Hippocampal formation (tissue), 2 donors: ENCODE data around the gene C12orf54.
A peak's percentile ranks its signal among the peaks of the same experiment; 100 is the strongest.
"Not testable (repeated sequence)": the region's sequence is repeated elsewhere in the genome, so short reads cannot be mapped to it uniquely, and the experiment has no call there.

Source experiments
- DNase-seq, 2 donors: peaks; one replicate each; lab custom pipeline; 2025; lab: John Stamatoyannopoulos, UW

Gene C12orf54

DNA sequence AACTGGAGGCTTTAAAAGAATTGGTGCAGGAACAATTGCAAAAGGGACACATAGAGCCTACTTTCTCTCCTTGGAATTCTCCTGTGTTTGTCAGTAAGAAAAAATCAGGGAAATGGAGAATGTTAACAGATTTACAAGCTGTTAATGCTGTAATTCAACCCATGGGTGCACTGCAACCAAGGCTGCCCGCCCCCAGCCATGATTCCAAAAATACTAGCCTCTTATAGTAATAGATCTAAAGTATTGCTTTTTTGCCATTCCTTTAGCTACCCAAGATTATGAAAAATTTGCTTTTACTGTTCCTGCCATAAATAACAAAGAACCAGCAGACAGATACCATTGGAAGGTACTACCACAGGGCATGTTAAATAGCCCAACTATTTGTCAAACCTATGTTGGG lies 27.8 kb downstream of the C12orf54 start:
- DNase-seq, result no peak

DNA sequence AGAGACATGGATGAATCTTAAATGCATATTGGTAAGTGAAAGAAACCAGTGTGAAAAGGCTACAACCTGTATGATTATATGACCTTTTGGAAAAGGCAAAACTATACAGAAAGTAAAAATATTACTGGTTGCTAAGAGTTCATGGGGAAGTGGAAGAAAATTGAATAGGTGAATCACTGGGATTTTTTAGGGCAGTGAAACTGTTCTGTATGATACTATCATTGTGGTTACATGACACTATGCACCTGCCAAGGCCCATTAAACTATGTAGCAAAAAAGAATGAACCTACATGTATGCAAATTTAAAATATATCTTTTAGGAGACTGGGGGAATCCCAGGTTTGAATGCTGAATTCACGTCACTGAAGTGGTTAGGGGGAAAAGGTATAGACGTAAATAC lies 30.6 kb downstream of the C12orf54 start:
- DNase-seq, result no peak

DNA sequence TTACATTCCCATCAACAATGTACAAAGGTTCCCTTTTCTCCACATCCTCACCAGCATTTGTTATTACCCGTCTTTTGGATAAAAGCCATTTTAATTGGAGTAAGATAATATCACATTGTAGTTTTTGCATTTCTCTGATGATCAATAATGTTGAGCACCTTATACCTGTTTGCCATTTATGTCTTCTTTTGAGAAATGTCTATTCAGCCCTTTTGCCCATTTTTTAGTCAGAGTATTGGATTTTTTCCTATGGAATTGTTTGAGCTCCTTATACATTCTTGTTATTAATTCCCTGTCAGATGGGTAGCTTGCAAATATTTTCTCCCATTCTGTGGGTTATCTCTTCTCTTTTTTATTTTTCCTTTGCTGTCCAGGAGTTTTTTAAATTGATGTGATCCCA lies 32.4 kb downstream of the C12orf54 start:
- DNase-seq, result no peak

DNA sequence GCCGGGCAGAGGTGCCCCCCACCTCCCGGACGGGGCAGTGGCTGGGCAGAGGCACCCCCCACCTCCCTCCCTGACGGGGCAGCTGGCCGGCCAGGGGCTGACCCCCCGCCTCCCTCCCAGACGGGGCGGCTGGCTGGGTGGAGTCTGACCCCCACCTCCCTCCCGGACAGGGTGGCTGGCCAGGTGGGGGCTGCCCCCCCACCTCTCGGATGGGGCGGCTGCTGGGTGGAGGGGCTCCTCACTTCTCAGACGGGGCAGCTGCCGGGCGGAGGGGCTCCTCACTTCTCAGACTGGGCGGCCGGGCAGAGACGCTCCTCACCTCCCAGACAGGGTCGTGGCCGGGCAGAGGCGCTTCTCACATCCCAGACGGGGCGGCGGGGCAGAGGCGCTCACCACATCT lies 38.1 kb downstream of the C12orf54 start:
- not testable (repeated sequence) for DNase-seq

DNA sequence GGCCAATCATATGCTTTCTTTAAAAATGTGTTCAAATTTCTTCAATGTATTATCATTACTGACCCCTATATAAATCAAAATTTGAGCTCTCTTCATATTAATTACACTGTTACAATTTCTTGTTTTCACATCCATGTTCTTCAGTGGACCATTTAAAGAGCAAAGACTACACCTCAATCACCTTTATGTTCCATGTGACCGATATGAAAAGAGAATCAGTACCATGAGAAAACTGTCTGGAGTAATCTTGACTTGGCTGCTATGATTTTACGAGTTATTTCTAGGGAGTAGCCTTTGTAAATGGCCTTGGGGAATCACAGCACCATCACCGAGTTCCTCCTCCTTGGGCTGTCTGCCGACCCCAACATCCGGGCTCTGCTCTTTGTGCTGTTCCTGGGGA lies 43.0 kb downstream of the C12orf54 start, which contains the start of gene OR8S1:
OR8S1 (plus strand) TSS at position 301 of the 400 bp plus-strand sequence; CDS start at position 301, 0 bp downstream.
- no peak for DNase-seq

DNA sequence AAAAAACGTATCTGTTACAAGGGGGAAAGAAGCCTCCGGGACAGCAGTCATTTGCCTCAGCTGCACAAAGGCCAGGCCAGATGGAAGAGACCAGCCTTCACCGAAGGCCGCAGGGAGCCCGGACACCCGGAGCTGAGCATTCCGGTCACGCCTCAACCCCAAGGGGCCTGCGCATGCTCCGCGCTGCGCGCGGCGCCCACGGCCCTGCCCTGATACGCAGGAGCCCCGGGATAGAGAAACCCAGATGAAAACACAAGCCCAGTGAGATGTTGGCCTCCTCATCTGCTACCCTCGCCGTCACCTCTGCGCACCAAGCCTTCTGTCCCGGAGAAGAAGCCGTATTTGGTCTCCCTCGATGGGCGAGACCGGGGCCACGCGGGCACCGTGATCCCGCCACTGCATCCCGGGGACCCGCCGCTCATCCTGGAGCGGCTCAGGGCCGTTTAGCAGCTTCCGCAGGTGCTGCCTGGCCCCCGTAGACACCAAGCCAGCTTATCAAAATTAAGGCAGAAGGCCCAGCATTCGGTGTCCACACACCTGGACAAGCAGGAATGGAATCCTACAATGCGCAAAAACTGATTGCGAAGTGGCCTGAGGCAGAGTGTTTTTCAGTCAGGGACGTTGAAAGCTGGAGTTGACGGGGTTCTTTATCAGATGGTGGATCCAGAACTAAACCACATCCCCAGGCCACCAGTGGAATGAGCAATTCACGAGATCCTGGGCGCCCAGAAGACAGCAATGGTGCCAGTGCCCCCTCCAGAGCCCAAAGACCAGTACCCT lies 45.8 kb downstream of the C12orf54 start:
- no peak for DNase-seq

DNA sequence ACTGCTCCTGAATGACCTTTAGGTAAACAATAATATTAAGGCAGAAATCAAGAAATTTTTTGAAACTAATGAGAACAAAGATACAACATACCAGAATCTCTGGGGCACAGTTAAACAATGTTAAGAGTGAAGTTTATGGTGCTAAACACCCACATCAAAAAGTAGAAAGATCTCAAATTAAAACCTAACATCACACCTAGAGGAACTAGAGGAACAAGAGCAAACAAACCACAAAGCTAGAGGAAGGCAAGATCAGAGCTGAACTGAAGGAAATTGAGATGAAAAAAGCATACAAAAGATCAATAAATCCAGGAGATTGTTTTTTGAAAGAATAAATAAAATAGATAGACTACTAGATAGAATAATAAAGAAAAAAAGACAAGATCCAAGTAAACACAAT lies 50.3 kb downstream of the C12orf54 start:
- no peak for DNase-seq

DNA sequence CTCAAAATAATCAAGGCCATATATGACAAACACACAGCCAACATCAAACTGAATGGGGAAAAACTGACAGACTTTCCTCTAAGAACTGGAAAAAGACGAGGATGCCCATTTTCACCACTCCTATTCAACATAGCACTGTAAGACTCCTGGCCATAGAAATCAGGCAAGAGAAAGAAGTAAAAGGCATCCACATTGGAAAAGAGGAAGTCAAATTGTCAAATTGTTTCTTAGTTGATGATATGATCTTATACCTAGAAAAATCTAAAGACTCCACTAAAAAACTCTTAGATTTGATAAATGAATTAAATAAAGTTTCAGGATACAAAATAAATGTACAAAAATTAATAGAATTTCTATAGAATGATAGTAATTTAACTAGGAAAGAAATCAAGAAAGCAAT lies 54.3 kb downstream of the C12orf54 start:
- DNase-seq, result no peak

DNA sequence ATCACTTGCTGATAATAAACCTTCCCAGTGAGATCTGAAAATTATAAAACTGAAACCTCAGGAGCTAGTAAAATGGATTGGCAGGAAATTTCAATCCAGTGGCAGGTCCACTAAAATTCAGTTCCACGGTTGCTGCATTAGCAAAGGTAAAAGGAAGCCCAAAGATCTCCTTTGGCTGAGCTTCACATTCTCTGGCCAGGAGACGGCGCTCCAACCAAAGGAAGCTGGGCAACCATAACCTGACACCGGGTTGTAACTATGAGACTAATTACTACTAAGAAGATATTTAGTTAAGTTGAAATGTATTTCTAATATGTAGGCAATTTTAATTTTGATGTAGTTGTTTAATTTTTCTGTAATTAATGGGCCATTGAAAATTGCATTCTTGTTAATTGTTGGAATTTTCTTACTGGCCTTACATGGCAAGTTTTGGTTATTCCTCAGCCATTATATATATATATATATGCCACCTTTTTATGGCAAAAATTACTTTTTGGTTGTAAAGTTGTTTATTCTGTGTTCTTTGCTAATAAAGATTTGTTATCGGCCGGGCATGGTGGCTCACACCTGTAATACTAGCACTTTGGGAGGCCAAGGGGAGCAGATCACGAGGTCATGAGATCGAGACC lies 60.1 kb downstream of the C12orf54 start:
- DNase-seq, result peak; percentile 12 to 16

DNA sequence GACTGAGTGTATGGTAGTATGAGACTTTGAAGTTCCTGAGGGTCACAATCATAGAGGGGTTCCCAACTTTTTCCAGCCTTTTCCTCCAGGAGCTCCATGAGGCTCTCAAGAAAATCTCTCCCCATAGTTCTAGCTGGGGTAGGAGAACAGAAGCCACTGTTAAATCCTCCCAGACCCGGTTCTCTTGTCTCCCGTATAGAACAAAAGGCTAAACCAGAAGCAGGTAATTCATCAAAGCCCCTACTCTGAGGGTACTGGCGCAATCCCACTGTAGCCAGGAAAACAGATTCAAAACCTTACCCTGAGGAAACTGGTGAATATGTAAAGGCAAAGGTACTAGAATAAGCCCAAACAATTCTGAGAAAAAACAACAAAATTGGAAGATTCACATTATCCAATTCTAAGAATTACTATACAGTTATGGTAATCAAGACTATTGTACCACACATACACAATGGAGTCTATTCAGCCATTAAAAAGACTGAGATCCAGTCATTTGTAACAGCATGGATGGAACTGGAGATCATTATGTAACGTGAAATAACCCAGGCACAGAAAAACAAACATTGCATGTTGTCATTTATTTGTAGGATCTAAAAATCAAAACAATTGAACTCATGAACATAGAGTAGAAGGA lies 63.7 kb downstream of the C12orf54 start:
- DNase-seq, result no peak
